ENCODE data around the gene HCAR2. TPM values are rescaled to one million over a fixed set of nuclear protein-coding genes. Genes with fewer than 3 reads are reported as not detected.
"Not testable (repeated sequence)": the region's sequence is repeated elsewhere in the genome, so short reads cannot be mapped to it uniquely, and the experiment has no call there.

Gene HCAR2
- total RNA-seq, 4 donors from 2014 or later: not detected

DNA sequence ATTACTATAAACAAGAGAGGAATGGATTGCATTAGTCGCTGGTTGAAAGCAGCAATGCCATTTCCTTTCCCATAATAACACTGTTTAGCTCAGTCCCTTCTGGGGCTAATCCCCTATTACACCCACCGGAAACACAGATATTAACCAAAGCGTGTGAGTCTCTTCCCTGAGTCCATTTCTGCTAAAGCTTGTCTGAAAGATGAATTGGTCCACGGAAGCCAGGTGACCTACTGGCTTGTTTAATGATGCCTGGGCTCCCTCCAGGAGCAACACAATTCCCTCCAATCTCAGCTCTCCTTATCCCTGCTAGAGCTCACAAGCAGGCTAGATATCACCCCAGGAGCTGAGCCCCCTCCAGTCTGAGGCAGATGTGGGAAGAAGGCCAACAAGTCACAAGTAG is 1.7 kb downstream of the HCAR2 start:
- H3K27ac ChIP-seq; DNase-seq; H3K27me3 ChIP-seq; H3K4me1 ChIP-seq; intact Hi-C loops (cut with DNase I; ENCODE audit: low total_unique reads); H3K4me3 ChIP-seq; H3K36me3 ChIP-seq; H3K9me3 ChIP-seq: not testable (repeated sequence)

DNA sequence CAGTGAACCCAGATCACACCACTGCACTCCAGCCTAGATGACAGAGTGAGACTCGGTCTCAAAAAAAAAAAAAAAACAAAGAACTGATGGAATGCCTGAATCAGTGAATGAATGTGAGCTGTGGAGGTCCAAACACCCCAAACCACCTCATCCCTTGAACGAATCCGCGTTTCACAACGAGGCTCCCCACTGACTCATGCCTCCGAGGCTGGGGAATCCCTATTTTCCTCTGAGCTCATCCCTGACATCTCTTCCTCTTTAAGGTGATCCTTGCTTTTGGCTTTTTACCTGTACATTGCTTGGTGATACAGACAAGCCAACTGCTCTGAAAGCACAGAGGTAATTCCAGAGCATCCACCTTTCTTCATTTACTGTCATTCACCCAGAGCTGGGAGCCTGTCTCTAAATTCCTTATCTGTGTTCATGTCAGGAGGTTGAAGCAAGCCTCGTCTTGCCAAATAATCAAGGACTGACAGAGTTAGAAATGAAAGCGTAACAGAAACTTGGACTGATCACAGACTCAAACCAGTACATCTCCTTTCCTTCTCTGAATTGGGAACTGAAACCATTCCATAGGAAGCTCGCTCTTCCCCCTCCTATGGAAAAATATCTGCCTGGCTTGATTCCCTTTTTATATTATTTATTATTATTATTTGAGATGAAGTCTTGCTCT is 3.0 kb downstream of the HCAR2 start:
- H3K4me1 ChIP-seq; H3K9me3 ChIP-seq; DNase-seq; H3K27me3 ChIP-seq; intact Hi-C loops (cut with DNase I; ENCODE audit: low total_unique reads); H3K4me3 ChIP-seq; H3K36me3 ChIP-seq; H3K27ac ChIP-seq: not testable (repeated sequence)

DNA sequence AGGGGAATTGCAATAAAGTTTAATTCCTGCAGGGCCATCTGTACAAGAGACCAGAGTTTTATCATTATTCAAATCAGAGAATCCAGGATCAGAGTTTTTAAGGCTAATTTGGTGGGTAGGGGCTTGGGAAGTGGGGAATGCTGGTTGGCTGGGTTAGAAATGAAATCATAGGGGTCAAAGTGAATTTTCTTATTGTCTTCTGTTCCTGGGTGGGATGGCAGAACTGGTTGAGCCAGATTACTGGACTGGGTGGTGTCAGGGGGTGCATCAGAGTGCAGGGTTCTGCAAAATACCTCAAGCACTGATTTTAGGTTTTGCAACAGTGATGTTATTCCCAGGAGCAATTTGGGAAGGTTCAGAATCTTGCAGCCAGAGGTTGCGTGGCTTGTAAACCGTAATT is 6.2 kb downstream of the HCAR2 start:
- H3K4me3 ChIP-seq; DNase-seq; intact Hi-C loops (cut with DNase I; ENCODE audit: low total_unique reads); H3K27me3 ChIP-seq; H3K4me1 ChIP-seq; H3K9me3 ChIP-seq; H3K27ac ChIP-seq; H3K36me3 ChIP-seq: not testable (repeated sequence)

DNA sequence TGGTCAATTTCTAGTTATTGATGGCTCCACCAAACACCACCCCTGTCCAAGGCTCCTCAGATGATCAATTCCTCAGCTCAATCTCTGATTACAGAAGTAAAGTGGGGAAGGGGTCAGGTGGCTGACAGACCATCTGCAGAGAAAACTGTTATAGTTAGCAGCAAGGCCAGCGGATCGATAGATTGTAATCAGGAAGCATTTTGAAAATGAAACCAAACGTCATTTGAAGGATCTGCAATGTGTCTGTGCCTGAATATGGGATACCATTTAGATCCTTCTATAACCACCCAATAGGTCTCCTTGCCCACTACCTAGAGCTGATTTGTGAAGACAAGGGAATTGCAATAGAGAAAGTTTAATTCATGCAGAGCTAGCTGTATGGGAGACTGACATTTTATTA is 11.6 kb downstream of the HCAR2 start:
- Histone ChIP-seq H3K27ac (no peak overlapping the region), H3K9me3 (no peaks in the 10 kb centered on the region), H3K36me3 (no peaks in the 10 kb centered on the region), H3K27me3 (no peaks in the 10 kb centered on the region), H3K4me3 (no peak overlapping the region), H3K4me1 (no peaks in the 10 kb centered on the region)
- DNase-seq: no peak
- intact Hi-C loops (cut with DNase I; ENCODE audit: low total_unique reads): no loop called here
- TF ChIP-seq, protein P1, sequence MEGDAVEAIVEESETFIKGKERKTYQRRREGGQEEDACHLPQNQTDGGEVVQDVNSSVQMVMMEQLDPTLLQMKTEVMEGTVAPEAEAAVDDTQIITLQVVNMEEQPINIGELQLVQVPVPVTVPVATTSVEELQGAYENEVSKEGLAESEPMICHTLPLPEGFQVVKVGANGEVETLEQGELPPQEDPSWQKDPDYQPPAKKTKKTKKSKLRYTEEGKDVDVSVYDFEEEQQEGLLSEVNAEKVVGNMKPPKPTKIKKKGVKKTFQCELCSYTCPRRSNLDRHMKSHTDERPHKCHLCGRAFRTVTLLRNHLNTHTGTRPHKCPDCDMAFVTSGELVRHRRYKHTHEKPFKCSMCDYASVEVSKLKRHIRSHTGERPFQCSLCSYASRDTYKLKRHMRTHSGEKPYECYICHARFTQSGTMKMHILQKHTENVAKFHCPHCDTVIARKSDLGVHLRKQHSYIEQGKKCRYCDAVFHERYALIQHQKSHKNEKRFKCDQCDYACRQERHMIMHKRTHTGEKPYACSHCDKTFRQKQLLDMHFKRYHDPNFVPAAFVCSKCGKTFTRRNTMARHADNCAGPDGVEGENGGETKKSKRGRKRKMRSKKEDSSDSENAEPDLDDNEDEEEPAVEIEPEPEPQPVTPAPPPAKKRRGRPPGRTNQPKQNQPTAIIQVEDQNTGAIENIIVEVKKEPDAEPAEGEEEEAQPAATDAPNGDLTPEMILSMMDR (IDR thresholded peaks at IDR 0.05): no peak
- TF ChIP-seq POLR2A (IDR thresholded peaks at IDR 0.05): no peak

DNA sequence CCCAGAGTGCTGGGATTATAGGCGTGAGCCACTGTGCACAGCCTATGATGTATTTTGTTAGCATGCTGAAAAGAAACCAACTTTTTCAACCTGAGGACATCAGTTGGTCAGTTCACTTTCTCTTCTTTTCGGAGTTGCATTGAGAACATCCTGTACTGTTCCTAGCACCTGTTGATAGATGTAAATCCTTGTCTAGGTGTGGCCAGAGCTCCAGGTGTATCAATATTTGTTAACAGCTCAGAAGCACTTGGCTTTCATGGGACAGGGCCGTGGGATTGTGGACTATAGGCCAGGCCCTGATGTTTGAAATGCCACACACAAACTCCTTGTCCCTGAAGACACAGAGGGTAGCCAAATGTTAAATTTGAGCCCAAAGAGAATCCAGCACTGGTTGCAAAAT is 14.9 kb downstream of the HCAR2 start:
- Histone ChIP-seq H3K36me3 (no peaks in the 10 kb centered on the region), H3K27me3 (no peaks in the 10 kb centered on the region), H3K27ac (no peak overlapping the region), H3K4me3 (no peak overlapping the region), H3K4me1 (no peaks in the 10 kb centered on the region), H3K9me3 (no peaks in the 10 kb centered on the region)
- no peak for TF ChIP-seq POLR2A (IDR thresholded peaks at IDR 0.05)
- TF ChIP-seq, protein P1 (IDR thresholded peaks at IDR 0.05): no peak
- intact Hi-C loops (cut with DNase I; ENCODE audit: low total_unique reads): no loop called here
- no peak for DNase-seq

DNA sequence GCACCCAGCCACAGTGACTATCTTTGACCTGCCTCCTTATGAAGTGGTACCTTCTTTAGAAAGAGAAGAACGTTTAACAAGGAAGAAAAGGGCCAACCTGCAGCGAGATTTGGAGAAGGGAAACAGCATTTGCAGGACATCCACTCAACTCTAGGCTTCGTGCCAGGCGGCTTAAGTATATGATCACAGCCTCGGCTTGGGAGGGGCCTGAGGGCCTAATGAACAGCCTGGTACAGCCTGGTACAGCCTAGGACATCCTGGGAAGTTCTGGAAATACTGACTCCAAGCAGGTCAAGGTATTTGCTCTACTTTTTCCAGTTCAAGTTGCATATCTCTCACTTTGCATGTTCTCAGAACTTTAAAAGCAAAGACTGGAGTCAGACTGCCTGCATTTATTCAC is 16.1 kb downstream of the HCAR2 start:
- H3K27ac ChIP-seq: no peak overlapping the region
- H3K9me3 ChIP-seq: no peaks in the 10 kb centered on the region
- no peak overlapping the region for H3K4me3 ChIP-seq
- H3K36me3 ChIP-seq: no peaks in the 10 kb centered on the region
- H3K27me3 ChIP-seq: no peaks in the 10 kb centered on the region
- no peaks in the 10 kb centered on the region for H3K4me1 ChIP-seq
- no peak for DNase-seq
- TF ChIP-seq, protein P1 (IDR thresholded peaks at IDR 0.05): no peak
- TF ChIP-seq POLR2A (IDR thresholded peaks at IDR 0.05): no peak
- intact Hi-C loops (cut with DNase I; ENCODE audit: low total_unique reads): no loop called here

DNA sequence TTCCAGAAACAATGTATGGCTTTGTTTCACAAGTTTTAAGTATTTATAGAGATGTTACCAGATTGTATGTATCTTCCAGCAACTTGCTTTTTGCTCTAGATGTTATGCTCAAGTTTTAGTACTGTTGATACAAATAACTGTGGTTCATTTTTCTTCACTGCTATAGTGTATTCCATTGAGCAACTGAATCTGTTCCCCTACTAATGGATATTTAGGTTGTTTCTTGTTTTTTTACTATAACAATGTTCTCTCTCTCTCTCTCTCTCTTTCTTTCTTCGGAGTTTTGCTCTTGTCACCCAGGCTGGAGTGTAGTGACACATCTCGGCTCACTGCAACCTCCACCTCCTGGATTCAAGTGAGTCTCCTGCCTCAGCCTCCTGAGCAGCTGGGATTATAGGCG is 16.6 kb downstream of the HCAR2 start:
- intact Hi-C loops (cut with DNase I; ENCODE audit: low total_unique reads): no loop called here
- H3K9me3 ChIP-seq: no peaks in the 10 kb centered on the region
- H3K27ac ChIP-seq: no peak overlapping the region
- no peak overlapping the region for H3K4me3 ChIP-seq
- no peaks in the 10 kb centered on the region for H3K27me3 ChIP-seq
- DNase-seq: no peak
- H3K36me3 ChIP-seq: no peaks in the 10 kb centered on the region
- TF ChIP-seq, protein P1 (IDR thresholded peaks at IDR 0.05): no peak
- no peak for TF ChIP-seq POLR2A (IDR thresholded peaks at IDR 0.05)
- H3K4me1 ChIP-seq: no peaks in the 10 kb centered on the region

Data from uterus (tissue), 4 donors.